ENCODE results near the gene RBM18. TPM values are rescaled to one million over a fixed set of nuclear protein-coding genes. Genes with fewer than 3 reads are reported as not detected.

RBM18 gene
- polyA plus RNA-seq, 4 donors, result 6.5 to 15.7 (median 8.5) TPM

DNA sequence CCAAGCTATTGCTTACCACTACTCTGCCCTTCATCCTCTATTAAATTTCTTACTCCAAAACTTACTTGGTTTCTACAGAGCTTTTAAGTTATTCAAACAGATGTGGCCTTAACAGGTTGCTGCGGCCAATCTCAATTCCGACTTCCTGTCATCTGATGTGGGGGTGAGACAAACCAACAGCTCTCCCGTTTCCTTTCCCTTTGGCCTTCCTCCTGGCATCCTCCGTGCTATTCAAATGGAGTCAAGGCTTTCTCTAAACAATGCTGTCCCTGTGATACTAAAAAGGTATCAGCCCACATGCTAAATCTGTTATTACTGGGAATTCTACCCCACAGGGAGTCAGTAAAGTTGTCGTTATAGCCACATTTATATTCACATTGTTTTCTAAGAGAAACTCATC, 11.8 kb downstream of the RBM18 start:
- FAIRE-seq (no peak), DNase-seq (no peak)
- WGBS, 3 donors, result 69 to 93% (median 85%) methylated on average over 5 of the region's 5 CpGs
- Histone ChIP-seq H3K27ac (ENCODE audit: low read depth in 1 of 3, low read length in 2 of 3) (no peak overlapping the region), H3K4me1 (ENCODE audit: control insufficient read depth in 3 of 3, insufficient read depth in 2 of 3, low read depth in 1 of 3, low read length in 2 of 3) (no peaks in the 10 kb centered on the region), H3K9me3 (ENCODE audit: control insufficient read depth in 2 of 2, insufficient read depth in 1 of 2, low read depth in 1 of 2, low read length in 1 of 2) (no peaks in the 10 kb centered on the region), H3K36me3 (ENCODE audit: control insufficient read depth in 3 of 3, insufficient read depth in 2 of 3, low read depth in 1 of 3, low read length in 3 of 3) (peaks cover 6 to 22% (median 7%) of the 10 kb centered on the region in 3 donors), H3K27me3 (ENCODE audit: control insufficient read depth in 3 of 3, insufficient read depth in 3 of 3, low read length in 3 of 3) (no peaks in the 10 kb centered on the region), H3K4me3 (ENCODE audit: low read depth in 1 of 3, low read length in 3 of 3) (no peak overlapping the region)

DNA sequence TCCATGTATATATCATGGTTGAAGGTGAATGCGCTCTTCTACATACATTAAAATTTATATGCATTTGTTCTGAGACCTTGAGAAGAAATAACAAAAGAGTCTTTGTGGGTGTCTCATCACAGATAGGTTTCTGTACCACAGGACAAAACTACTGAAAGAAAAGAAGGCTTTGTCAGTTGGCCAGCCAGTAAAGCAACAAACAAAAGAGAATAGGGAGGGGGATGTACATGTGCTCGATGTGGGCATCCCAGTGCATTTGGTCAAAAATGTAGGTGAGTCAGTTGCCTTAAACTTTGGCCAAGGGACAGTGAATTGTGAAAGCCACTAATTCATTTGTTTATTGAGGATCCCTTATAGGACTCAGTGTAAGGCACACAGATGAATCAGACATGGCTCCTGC, 13.3 kb downstream of the RBM18 start:
- Histone ChIP-seq H3K9me3 (ENCODE audit: control insufficient read depth in 2 of 2, insufficient read depth in 1 of 2, low read depth in 1 of 2, low read length in 1 of 2) (no peaks in the 10 kb centered on the region), H3K4me1 (ENCODE audit: control insufficient read depth in 3 of 3, insufficient read depth in 2 of 3, low read depth in 1 of 3, low read length in 2 of 3) (no peaks in the 10 kb centered on the region), H3K4me3 (ENCODE audit: low read depth in 1 of 3, low read length in 3 of 3) (no peak overlapping the region), H3K27me3 (ENCODE audit: control insufficient read depth in 3 of 3, insufficient read depth in 3 of 3, low read length in 3 of 3) (no peaks in the 10 kb centered on the region), H3K27ac (ENCODE audit: low read depth in 1 of 3, low read length in 2 of 3) (no peak overlapping the region), H3K36me3 (ENCODE audit: control insufficient read depth in 3 of 3, insufficient read depth in 2 of 3, low read depth in 1 of 3, low read length in 3 of 3) (peaks cover 11 to 21% (median 17%) of the 10 kb centered on the region in 3 donors)
- FAIRE-seq (no peak), DNase-seq (no peak)
- WGBS, 3 donors, result 92 to 98% (median 94%) methylated on average over 2 of the region's 2 CpGs

DNA sequence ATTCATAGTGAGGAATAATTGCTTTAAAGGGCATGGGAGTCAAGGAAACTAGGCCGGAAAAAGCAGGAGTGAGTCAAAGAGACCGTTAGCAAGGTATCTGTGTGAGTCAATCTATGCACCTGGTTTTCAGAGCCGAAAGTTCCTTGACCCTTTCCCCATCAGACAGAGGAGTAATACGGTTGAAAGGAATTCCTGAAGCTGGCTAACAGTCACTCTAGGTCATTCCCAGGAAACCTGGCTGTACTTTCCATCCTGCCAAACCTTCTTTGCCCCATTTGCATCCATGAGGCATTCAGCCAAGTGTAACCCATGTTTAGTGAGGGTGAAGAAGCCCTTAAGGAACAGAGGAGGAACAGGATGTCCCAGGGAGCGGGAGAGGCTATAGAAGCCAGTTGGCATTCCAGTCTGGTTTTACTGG, 16.2 kb downstream of the RBM18 start:
- DNase-seq (no peak), FAIRE-seq (no peak)
- no peak overlapping the region for H3K4me3 ChIP-seq (ENCODE audit: low read depth in 1 of 3, low read length in 3 of 3)
- H3K27ac ChIP-seq (ENCODE audit: low read depth in 1 of 3, low read length in 2 of 3), result no peak overlapping the region
- no peaks in the 10 kb centered on the region for H3K9me3 ChIP-seq (ENCODE audit: control insufficient read depth in 2 of 2, insufficient read depth in 1 of 2, low read depth in 1 of 2, low read length in 1 of 2)
- no peaks in the 10 kb centered on the region for H3K27me3 ChIP-seq (ENCODE audit: control insufficient read depth in 3 of 3, insufficient read depth in 3 of 3, low read length in 3 of 3)
- H3K4me1 ChIP-seq (ENCODE audit: control insufficient read depth in 3 of 3, insufficient read depth in 2 of 3, low read depth in 1 of 3, low read length in 2 of 3), result no peaks in the 10 kb centered on the region
- WGBS, 3 donors, result 84 to 87% (median 84%) methylated on average over 5 of the region's 5 CpGs
- H3K36me3 ChIP-seq (ENCODE audit: control insufficient read depth in 3 of 3, insufficient read depth in 2 of 3, low read depth in 1 of 3, low read length in 3 of 3), result peaks cover 14 to 24% (median 21%) of the 10 kb centered on the region in 3 donors

DNA sequence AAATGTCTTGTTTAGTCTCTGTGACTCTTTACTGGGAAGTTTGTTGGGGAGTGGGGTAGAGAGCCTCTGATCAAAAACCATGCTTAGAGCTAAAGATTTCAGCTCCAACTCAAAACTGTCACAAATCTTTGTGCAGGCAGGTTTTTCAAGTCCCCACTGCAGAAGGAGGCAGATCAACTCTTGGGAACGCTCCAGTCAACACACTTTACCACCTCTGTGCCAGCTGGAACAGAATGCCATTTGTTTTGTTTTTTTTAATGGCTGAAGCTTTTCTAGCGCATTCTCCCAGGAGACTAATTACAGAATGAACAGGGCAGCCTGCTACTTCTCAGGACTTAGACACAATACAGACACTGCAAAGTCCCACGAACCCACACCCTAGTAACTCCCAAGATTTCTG, 18.0 kb downstream of the RBM18 start:
- no peak overlapping the region for H3K4me3 ChIP-seq (ENCODE audit: low read depth in 1 of 3, low read length in 3 of 3)
- H3K27me3 ChIP-seq (ENCODE audit: control insufficient read depth in 3 of 3, insufficient read depth in 3 of 3, low read length in 3 of 3), result no peaks in the 10 kb centered on the region
- no peak for FAIRE-seq
- H3K27ac ChIP-seq (ENCODE audit: low read depth in 1 of 3, low read length in 2 of 3), result no peak overlapping the region
- no peak for DNase-seq
- no peaks in the 10 kb centered on the region for H3K4me1 ChIP-seq (ENCODE audit: control insufficient read depth in 3 of 3, insufficient read depth in 2 of 3, low read depth in 1 of 3, low read length in 2 of 3)
- H3K36me3 ChIP-seq (ENCODE audit: control insufficient read depth in 3 of 3, insufficient read depth in 2 of 3, low read depth in 1 of 3, low read length in 3 of 3), result peaks cover 16 to 28% (median 19%) of the 10 kb centered on the region in 3 donors
- WGBS, 3 donors, result 88 to 95% (median 89%) methylated on average over 3 of the region's 3 CpGs
- no peaks in the 10 kb centered on the region for H3K9me3 ChIP-seq (ENCODE audit: control insufficient read depth in 2 of 2, insufficient read depth in 1 of 2, low read depth in 1 of 2, low read length in 1 of 2)

DNA sequence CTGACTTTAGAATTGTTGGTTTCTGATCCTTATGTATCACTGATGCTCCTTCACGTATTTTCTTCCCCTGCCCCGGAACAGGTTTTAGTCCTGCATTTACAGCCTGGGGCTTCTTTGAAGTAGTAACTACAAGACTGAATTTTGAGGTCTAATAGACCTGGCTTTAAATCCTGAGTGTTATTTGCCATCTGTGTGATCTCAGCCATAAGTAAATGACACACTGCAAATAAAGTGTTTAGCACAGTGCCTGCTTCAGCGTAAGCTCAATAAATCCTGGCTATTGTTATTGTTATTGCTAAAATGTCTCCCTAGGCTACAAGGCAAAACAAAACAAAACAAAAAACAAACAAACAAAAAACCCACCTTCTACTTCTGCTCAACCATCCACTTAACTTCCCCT, 20.3 kb downstream of the RBM18 start:
- Histone ChIP-seq H3K4me1 (ENCODE audit: control insufficient read depth in 3 of 3, insufficient read depth in 2 of 3, low read depth in 1 of 3, low read length in 2 of 3) (no peaks in the 10 kb centered on the region), H3K27ac (ENCODE audit: low read depth in 1 of 3, low read length in 2 of 3) (no peak overlapping the region), H3K27me3 (ENCODE audit: control insufficient read depth in 3 of 3, insufficient read depth in 3 of 3, low read length in 3 of 3) (no peaks in the 10 kb centered on the region), H3K9me3 (ENCODE audit: control insufficient read depth in 2 of 2, insufficient read depth in 1 of 2, low read depth in 1 of 2, low read length in 1 of 2) (no peaks in the 10 kb centered on the region), H3K36me3 (ENCODE audit: control insufficient read depth in 3 of 3, insufficient read depth in 2 of 3, low read depth in 1 of 3, low read length in 3 of 3) (peaks cover 16 to 20% (median 20%) of the 10 kb centered on the region in 3 donors), H3K4me3 (ENCODE audit: low read depth in 1 of 3, low read length in 3 of 3) (no peak overlapping the region)
- no peak for DNase-seq
- WGBS, 3 donors, result 86 to 96% (median 94%) methylated on average over 3 of the region's 3 CpGs
- FAIRE-seq, result no peak

DNA sequence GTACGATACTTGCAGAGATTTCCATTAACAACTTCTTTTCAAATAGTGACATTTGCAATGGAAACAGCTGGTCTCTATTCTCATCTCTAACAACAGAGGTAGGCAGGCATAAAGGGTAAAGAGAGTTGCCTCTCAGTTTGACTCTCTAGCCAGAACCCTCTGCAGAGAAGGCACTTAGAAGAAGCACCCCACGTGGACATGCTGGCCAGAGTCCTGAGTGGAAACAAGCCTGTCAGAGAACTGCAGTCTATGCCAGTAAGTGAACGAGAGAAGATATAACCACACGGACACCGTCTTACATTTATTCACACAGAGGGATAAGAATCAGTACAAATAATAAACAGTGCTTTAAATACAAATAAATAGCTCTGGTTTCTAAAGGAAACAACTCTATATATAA, 24.9 kb downstream of the RBM18 start:
- Histone ChIP-seq H3K4me1 (ENCODE audit: control insufficient read depth in 3 of 3, insufficient read depth in 2 of 3, low read depth in 1 of 3, low read length in 2 of 3) (no peaks in the 10 kb centered on the region), H3K9me3 (ENCODE audit: control insufficient read depth in 2 of 2, insufficient read depth in 1 of 2, low read depth in 1 of 2, low read length in 1 of 2) (no peaks in the 10 kb centered on the region), H3K27me3 (ENCODE audit: control insufficient read depth in 3 of 3, insufficient read depth in 3 of 3, low read length in 3 of 3) (peaks cover 0 to 6% (median 0%) of the 10 kb centered on the region in 3 donors), H3K27ac (ENCODE audit: low read depth in 1 of 3, low read length in 2 of 3) (no peak overlapping the region), H3K4me3 (ENCODE audit: low read depth in 1 of 3, low read length in 3 of 3) (no peak overlapping the region), H3K36me3 (ENCODE audit: control insufficient read depth in 3 of 3, insufficient read depth in 2 of 3, low read depth in 1 of 3, low read length in 3 of 3) (peaks cover 5 to 11% (median 9%) of the 10 kb centered on the region in 3 donors)
- 77 to 89% (median 88%) methylated on average over 5 of the region's 5 CpGs for WGBS, 3 donors
- no peak for DNase-seq
- no peak for FAIRE-seq

DNA sequence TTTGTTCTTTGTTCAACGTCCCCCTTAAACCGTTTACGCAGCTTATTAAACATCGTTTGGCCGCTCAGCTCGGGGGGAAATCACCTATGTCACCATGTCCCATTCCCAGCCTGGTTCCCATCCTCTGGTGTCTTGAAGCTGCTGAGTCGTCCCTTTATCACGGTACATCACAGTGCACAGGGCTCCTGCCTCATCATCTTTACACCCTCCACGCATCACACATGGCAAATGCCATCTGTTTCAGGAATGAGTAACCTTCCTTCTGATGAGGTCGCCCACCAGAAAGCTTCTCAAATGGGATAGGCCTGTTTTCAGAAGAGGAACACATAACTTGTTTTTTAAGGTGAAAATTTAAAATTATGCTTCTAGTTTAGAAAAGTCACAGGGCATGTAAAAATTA, 28.0 kb downstream of the RBM18 start:
- Histone ChIP-seq H3K36me3 (ENCODE audit: control insufficient read depth in 3 of 3, insufficient read depth in 2 of 3, low read depth in 1 of 3, low read length in 3 of 3) (peaks cover 2 to 5% (median 2%) of the 10 kb centered on the region in 3 donors), H3K27me3 (ENCODE audit: control insufficient read depth in 3 of 3, insufficient read depth in 3 of 3, low read length in 3 of 3) (peaks cover 0 to 33% (median 0%) of the 10 kb centered on the region in 3 donors), H3K4me3 (ENCODE audit: low read depth in 1 of 3, low read length in 3 of 3) (no peak overlapping the region), H3K4me1 (ENCODE audit: control insufficient read depth in 3 of 3, insufficient read depth in 2 of 3, low read depth in 1 of 3, low read length in 2 of 3) (no peaks in the 10 kb centered on the region), H3K9me3 (ENCODE audit: control insufficient read depth in 2 of 2, insufficient read depth in 1 of 2, low read depth in 1 of 2, low read length in 1 of 2) (no peaks in the 10 kb centered on the region), H3K27ac (ENCODE audit: low read depth in 1 of 3, low read length in 2 of 3) (no peak overlapping the region)
- no peak for DNase-seq
- FAIRE-seq, result no peak
- 71 to 78% (median 74%) methylated on average over 10 of the region's 10 CpGs for WGBS, 3 donors

DNA sequence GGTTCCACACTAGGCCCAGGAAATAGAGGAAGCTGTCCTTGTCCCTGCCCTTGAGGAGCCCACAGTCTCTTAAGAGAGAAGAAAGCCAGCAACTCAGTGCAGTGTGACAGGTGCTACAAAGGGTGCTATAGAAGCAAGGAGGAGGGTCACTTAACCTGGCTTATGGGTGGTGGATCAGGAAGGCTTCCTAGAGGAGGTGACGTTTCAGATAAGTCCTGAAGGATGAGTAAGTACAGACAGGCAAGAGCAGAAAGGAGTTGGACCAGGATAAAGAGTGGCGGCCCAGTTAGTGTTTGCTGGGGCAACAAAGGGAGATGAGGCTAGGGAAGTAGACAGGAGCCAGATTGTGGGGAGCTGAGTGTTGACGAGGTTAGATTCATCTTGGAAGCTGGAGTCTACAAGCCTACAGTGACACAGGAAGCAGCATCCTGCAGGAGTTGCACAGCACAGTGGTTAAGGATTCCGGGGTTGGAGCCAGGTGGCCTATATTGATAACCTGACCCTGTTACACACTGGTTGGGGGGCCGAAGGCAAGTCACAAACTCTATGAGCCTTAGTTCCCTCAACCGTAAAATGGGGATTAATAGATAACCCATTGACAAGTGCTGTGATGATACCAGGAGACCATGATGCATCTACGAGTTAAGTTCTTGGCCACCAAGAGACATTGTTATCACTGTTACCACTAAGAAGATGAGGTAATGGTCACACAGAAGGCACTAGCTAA, 30.5 kb downstream of the RBM18 start:
- DNase-seq (no peak), FAIRE-seq (no peak)
- 62 to 80% (median 69%) methylated on average over 7 of the region's 7 CpGs for WGBS, 3 donors
- Histone ChIP-seq H3K4me1 (ENCODE audit: control insufficient read depth in 3 of 3, insufficient read depth in 2 of 3, low read depth in 1 of 3, low read length in 2 of 3) (no peaks in the 10 kb centered on the region), H3K27me3 (ENCODE audit: control insufficient read depth in 3 of 3, insufficient read depth in 3 of 3, low read length in 3 of 3) (peaks cover 0 to 58% (median 17%) of the 10 kb centered on the region in 3 donors), H3K27ac (ENCODE audit: low read depth in 1 of 3, low read length in 2 of 3) (no peak overlapping the region), H3K4me3 (ENCODE audit: low read depth in 1 of 3, low read length in 3 of 3) (no peak overlapping the region), H3K36me3 (ENCODE audit: control insufficient read depth in 3 of 3, insufficient read depth in 2 of 3, low read depth in 1 of 3, low read length in 3 of 3) (peaks cover 0 to 2% (median 2%) of the 10 kb centered on the region in 3 donors), H3K9me3 (ENCODE audit: control insufficient read depth in 2 of 2, insufficient read depth in 1 of 2, low read depth in 1 of 2, low read length in 1 of 2) (no peaks in the 10 kb centered on the region)

Measured in small intestine (tissue), 7 donors.